ENCODE results near the gene RREB1.

- TF ChIP-seq, protein P1, sequence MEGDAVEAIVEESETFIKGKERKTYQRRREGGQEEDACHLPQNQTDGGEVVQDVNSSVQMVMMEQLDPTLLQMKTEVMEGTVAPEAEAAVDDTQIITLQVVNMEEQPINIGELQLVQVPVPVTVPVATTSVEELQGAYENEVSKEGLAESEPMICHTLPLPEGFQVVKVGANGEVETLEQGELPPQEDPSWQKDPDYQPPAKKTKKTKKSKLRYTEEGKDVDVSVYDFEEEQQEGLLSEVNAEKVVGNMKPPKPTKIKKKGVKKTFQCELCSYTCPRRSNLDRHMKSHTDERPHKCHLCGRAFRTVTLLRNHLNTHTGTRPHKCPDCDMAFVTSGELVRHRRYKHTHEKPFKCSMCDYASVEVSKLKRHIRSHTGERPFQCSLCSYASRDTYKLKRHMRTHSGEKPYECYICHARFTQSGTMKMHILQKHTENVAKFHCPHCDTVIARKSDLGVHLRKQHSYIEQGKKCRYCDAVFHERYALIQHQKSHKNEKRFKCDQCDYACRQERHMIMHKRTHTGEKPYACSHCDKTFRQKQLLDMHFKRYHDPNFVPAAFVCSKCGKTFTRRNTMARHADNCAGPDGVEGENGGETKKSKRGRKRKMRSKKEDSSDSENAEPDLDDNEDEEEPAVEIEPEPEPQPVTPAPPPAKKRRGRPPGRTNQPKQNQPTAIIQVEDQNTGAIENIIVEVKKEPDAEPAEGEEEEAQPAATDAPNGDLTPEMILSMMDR (IDR thresholded peaks at IDR 0.05; ENCODE audit: insufficient read depth, low read length) = no peak
- no peak for TF ChIP-seq REST (IDR thresholded peaks at IDR 0.05; ENCODE audit: insufficient replicate concordance, low read depth)
- no peak for TF ChIP-seq POLR2AphosphoS5 (IDR thresholded peaks at IDR 0.05; ENCODE audit: low read depth)
- TF ChIP-seq SPI1 (IDR thresholded peaks at IDR 0.05; ENCODE audit: borderline replicate concordance, low read depth) = peak; percentile 7; the same call in 1 of the 2 replicates
Observed at GRCh38 chr6:7147051-7147671, 39.4 kb downstream of the RREB1 start.
